ENCODE data around the gene ANKRD2.
"Not testable (repeated sequence)": the region's sequence is repeated elsewhere in the genome, so short reads cannot be mapped to it uniquely, and the experiment has no call there.

Gene ANKRD2

GRCh38 chr10:97546456-97547270 is 25.9 kb upstream of the ANKRD2 start:
- DNase-seq = no peak

GRCh38 chr10:97547271-97547600 is 25.3 kb upstream of the ANKRD2 start:
- no peak for DNase-seq

GRCh38 chr10:97547962-97548361 is 24.6 kb upstream of the ANKRD2 start:
- no peak for DNase-seq

GRCh38 chr10:97548828-97549455 is 23.6 kb upstream of the ANKRD2 start:
- DNase-seq = no peak

- DNase-seq = no peak
Observed at GRCh38 chr10:97549587-97550322, 22.8 kb upstream of the ANKRD2 start.

GRCh38 chr10:97550336-97551149 is 22.0 kb upstream of the ANKRD2 start:
- DNase-seq = no peak

GRCh38 chr10:97551271-97551670 is 21.3 kb upstream of the ANKRD2 start:
- DNase-seq = no peak

GRCh38 chr10:97553575-97554031 is 19.0 kb upstream of the ANKRD2 start:
- DNase-seq = no peak

GRCh38 chr10:97554336-97554735 is 18.2 kb upstream of the ANKRD2 start:
- not testable (repeated sequence) for DNase-seq

GRCh38 chr10:97555541-97555940 is 17.0 kb upstream of the ANKRD2 start:
- not testable (repeated sequence) for DNase-seq

- DNase-seq = not testable (repeated sequence)
Observed at GRCh38 chr10:97560731-97561381, 11.7 kb upstream of the ANKRD2 start.

GRCh38 chr10:97561386-97562077 is 11.0 kb upstream of the ANKRD2 start:
- DNase-seq = not testable (repeated sequence)

GRCh38 chr10:97562329-97562728 is 10.2 kb upstream of the ANKRD2 start:
- not testable (repeated sequence) for DNase-seq

GRCh38 chr10:97563337-97563736 is 9.2 kb upstream of the ANKRD2 start:
- DNase-seq = no peak

GRCh38 chr10:97564776-97565175 is 7.8 kb upstream of the ANKRD2 start:
- no peak for DNase-seq

- DNase-seq = no peak
Observed at GRCh38 chr10:97566336-97566996, 6.1 kb upstream of the ANKRD2 start.

- no peak for DNase-seq
Observed at GRCh38 chr10:97567891-97568290, 4.7 kb upstream of the ANKRD2 start.

GRCh38 chr10:97570146-97570788 is 2.3 kb upstream of the ANKRD2 start:
- no peak for DNase-seq

- DNase-seq = no peak
Observed at GRCh38 chr10:97570789-97571471, 1.6 kb upstream of the ANKRD2 start.

GRCh38 chr10:97571622-97572021 is 957 bp upstream of the ANKRD2 start:
- no peak for DNase-seq

Data from activated gamma-delta T cell (primary cell).